ENCODE measurements around the gene RIMBP3C.
"Not testable (repeated sequence)": the region's sequence is repeated elsewhere in the genome, so short reads cannot be mapped to it uniquely, and the experiment has no call there.

Gene RIMBP3C

DNA sequence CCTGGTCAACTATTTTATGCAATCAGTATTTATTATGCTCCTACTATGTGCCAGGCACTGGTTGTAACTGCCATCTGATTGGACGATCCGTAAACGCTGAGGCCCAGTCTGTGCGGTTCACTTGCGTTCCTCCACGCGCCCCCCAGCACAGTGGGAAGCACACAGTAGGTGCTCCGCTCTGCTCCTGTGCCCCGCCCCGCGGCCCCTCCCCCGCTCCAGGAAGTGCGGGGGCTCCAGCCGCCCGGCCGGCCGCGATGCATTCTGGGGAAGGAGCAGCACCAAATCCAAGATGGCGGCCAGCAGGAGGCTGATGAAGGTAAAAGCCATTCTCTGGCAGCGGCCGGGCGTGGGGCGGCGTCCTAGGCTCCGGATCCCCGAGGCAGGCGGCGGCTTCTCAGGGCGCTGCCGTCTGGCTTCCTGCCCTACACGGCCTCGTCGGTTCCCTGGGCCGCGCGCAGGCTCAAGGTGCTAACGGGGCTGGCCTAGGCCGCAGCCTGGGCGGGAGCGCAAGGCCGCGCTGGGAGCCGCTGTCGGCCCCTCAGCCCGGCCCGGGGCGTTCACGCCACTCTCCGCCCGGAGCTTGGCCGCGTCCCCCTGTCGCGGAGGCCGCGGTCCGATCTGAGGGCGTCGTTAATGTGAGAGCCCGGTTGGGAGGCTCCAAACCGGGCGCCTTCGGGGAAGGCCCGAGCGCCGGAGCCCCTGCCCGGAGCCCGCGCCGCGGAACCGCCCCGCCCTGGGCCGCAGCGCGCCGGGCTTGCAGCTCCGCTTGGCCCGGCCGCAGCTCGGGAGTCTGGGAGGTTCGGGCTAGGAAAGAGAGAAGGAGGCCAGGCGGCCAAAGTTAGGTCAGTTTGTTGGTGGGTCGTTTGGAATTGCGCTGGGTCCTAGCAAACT lies 16.4 kb upstream of the RIMBP3C start, which contains the start of gene UBE2L3:
Gene UBE2L3 (plus strand): TSS at position 259 of the 891 bp plus-strand sequence. CDS start 31 bp downstream, at position 290.
- Histone ChIP-seq H3K36me3 (ENCODE audit: insufficient read depth, low read length) (no peaks in the 10 kb centered on the region), H3K4me1 (ENCODE audit: insufficient read depth, low read length) (peaks cover 18% of the 10 kb centered on the region), H3K27me3 (ENCODE audit: insufficient read depth, low read length) (no peaks in the 10 kb centered on the region), H2AFZ (ENCODE audit: low read depth, low read length) (no peak within 1 kb of the TSS), H3K4me3 (ENCODE audit: low read length) (peak within 1 kb of the TSS; percentile 76), H3K9me3 (ENCODE audit: low read length) (peaks cover 2% of the 10 kb centered on the region)

- Histone ChIP-seq H3K4me1 (ENCODE audit: insufficient read depth, low read length) (peaks cover 2% of the 10 kb centered on the region), H3K36me3 (ENCODE audit: insufficient read depth, low read length) (no peaks in the 10 kb centered on the region), H3K27me3 (ENCODE audit: insufficient read depth, low read length) (no peaks in the 10 kb centered on the region), H3K4me3 (ENCODE audit: low read length) (no peak overlapping the region), H2AFZ (ENCODE audit: low read depth, low read length) (no peak overlapping the region), H3K9me3 (ENCODE audit: low read length) (no peaks in the 10 kb centered on the region)
Observed at GRCh38 chr22:21564411-21564810, 13.2 kb upstream of the RIMBP3C start.

DNA sequence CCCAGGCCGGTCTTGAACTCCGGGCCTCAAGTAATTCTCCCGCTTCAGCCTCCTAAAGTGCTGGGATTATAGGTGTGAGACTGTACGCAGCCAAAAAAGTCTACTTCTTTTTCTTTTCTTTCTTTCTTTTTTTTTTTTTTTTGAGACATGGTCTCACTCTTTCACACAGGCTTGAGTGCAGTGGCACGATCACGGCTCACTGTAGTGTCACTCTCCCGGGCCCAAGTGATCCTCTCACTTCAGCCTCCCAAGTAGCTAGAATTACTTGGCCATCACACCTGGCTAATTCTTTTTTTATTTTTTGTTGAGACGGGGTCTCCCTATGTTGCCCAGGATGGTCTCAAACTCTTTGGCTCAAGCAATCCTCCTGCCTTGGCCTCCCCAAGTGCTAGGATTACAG lies 12.7 kb upstream of the RIMBP3C start:
- no peaks in the 10 kb centered on the region for H3K9me3 ChIP-seq (ENCODE audit: low read length)
- H3K4me3 ChIP-seq (ENCODE audit: low read length): no peak overlapping the region
- H3K36me3 ChIP-seq (ENCODE audit: insufficient read depth, low read length): no peaks in the 10 kb centered on the region
- H3K27me3 ChIP-seq (ENCODE audit: insufficient read depth, low read length): no peaks in the 10 kb centered on the region
- no peaks in the 10 kb centered on the region for H3K4me1 ChIP-seq (ENCODE audit: insufficient read depth, low read length)
- no peak overlapping the region for H2AFZ ChIP-seq (ENCODE audit: low read depth, low read length)

DNA sequence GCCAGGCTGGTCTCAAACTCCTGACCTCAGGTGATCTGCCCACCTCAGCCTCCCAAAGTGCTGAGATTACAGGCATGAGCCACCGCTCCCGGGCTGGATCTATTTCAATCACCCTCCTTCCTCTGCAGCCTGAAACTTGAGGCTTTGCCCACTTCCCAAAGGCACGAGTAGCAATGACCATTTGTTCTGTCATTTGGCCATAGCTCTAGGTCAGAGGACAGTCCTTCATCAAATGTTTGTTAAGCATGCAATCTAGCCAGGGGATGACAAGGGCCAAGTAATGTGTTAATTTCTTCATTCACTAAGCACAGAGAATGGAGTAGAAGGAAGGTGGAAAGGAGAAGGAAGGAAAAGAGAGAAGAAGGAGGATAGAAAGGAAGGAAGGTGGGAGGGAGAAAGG lies 9.4 kb upstream of the RIMBP3C start:
- H3K27me3 ChIP-seq (ENCODE audit: insufficient read depth, low read length); H2AFZ ChIP-seq (ENCODE audit: low read depth, low read length); H3K4me1 ChIP-seq (ENCODE audit: insufficient read depth, low read length); H3K9me3 ChIP-seq (ENCODE audit: low read length); H3K36me3 ChIP-seq (ENCODE audit: insufficient read depth, low read length); H3K4me3 ChIP-seq (ENCODE audit: low read length): not testable (repeated sequence)

GRCh38 chr22:21559345-21560125 lies 8.3 kb upstream of the RIMBP3C start:
- H3K4me1 ChIP-seq (ENCODE audit: insufficient read depth, low read length); H3K27me3 ChIP-seq (ENCODE audit: insufficient read depth, low read length); H3K9me3 ChIP-seq (ENCODE audit: low read length); H3K36me3 ChIP-seq (ENCODE audit: insufficient read depth, low read length); H3K4me3 ChIP-seq (ENCODE audit: low read length); H2AFZ ChIP-seq (ENCODE audit: low read depth, low read length): not testable (repeated sequence)

DNA sequence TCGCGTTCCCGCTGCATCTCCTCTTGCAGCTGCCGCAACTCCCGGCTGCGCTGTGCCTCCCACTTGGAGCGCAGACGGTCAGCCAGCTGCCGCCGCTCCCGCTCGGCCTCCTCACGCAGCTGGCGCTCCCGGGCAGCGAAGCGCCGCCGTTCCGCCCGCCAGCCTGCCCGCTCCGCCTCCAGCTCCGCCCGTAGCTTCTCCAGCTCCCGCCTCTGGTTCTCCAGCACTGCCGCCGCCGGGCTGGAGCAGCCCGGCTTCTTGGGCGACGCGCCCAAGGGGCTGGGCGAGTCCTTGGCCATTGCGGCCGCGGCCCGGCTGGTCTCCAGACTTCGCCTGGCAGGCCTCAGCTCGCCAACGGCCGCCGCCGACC lies 598 bp downstream of the RIMBP3C start:
- not testable (repeated sequence) for H3K9me3 ChIP-seq (ENCODE audit: low read length); H2AFZ ChIP-seq (ENCODE audit: low read depth, low read length); H3K27me3 ChIP-seq (ENCODE audit: insufficient read depth, low read length); H3K4me1 ChIP-seq (ENCODE audit: insufficient read depth, low read length); H3K36me3 ChIP-seq (ENCODE audit: insufficient read depth, low read length); H3K4me3 ChIP-seq (ENCODE audit: low read length)

DNA sequence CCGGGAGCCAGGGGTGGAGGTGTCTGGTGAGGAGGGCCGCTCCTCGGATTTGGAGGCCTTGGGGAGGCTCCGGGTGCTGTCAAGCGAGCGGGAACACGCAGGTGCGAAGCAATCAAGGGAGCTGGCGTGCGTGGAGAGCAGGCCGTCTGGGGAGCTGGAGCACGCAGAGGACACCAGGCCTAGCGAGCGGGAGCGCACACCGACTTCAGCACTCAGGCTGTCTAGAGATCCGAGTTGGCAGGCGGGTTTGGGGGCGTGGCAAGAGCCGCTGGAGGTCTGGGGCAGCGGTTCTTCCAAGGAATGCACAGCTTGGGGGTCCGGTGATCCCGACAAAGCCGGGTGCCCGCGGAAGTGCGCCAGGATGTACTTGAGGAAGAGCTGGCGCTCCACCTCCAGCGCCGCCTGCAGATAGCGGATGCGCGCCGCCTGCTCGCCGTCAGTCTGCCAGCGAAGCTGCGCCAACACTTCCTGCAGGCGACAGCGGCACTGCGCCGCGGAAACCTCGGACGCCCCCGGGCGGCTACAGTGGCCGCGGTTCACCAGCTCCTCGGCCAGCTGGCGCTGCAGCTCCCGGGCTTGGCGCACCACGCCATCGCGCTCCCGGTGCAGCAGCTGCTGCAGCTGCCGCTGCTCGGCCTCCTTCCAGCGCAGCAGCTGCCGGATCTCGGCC lies 1.1 kb downstream of the RIMBP3C start:
- not testable (repeated sequence) for H3K36me3 ChIP-seq (ENCODE audit: insufficient read depth, low read length); H3K9me3 ChIP-seq (ENCODE audit: low read length); H2AFZ ChIP-seq (ENCODE audit: low read depth, low read length); H3K4me3 ChIP-seq (ENCODE audit: low read length); H3K4me1 ChIP-seq (ENCODE audit: insufficient read depth, low read length); H3K27me3 ChIP-seq (ENCODE audit: insufficient read depth, low read length)

DNA sequence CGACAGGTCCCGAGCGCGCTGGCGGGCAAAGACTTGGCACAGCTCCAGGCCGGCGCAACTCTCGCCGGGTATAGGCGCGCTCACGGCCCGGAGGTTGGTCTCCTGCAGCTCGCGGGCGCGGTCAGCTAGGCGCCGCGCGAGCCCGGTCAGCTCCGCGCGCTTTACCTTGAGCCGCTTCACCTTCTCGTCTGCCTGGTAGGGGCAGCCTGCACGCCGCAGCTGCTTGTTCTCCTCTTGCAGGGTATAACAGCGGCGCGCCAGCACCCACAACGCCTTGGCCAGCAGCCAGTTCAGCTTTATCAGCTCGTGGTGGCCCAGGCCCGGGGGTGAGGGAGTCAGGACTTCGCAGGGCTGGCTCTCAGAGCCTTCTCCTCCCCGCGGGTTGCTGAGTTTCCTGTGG lies 1.7 kb downstream of the RIMBP3C start:
- not testable (repeated sequence) for H3K4me1 ChIP-seq (ENCODE audit: insufficient read depth, low read length); H3K36me3 ChIP-seq (ENCODE audit: insufficient read depth, low read length); H2AFZ ChIP-seq (ENCODE audit: low read depth, low read length); H3K4me3 ChIP-seq (ENCODE audit: low read length); H3K27me3 ChIP-seq (ENCODE audit: insufficient read depth, low read length); H3K9me3 ChIP-seq (ENCODE audit: low read length)

- H3K4me3 ChIP-seq (ENCODE audit: low read length); H3K9me3 ChIP-seq (ENCODE audit: low read length); H3K4me1 ChIP-seq (ENCODE audit: insufficient read depth, low read length); H3K36me3 ChIP-seq (ENCODE audit: insufficient read depth, low read length); H2AFZ ChIP-seq (ENCODE audit: low read depth, low read length); H3K27me3 ChIP-seq (ENCODE audit: insufficient read depth, low read length): not testable (repeated sequence)
Observed at GRCh38 chr22:21544432-21545322, 6.6 kb downstream of the RIMBP3C start.

DNA sequence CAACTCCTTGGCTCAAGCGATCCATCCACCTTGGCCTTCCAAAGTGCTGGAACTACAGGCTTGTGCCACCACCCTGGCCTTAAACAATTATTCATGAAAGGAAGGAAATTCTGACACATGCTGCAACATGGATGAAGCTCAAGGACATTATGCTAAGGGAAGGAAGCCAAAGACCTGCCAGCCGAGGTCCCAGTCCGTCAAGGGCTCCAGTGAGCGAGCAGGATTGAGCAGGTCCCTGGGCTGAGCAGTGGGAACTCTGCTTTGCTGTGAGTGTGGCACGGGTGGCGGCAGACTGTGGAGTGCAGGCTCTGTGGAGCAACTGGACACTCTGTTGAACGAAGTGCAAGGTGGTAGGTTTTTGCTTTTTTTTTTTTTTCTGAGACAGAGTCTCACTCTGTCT lies 11.4 kb downstream of the RIMBP3C start:
- not testable (repeated sequence) for H2AFZ ChIP-seq (ENCODE audit: low read depth, low read length); H3K4me1 ChIP-seq (ENCODE audit: insufficient read depth, low read length); H3K4me3 ChIP-seq (ENCODE audit: low read length); H3K9me3 ChIP-seq (ENCODE audit: low read length); H3K36me3 ChIP-seq (ENCODE audit: insufficient read depth, low read length); H3K27me3 ChIP-seq (ENCODE audit: insufficient read depth, low read length)

- not testable (repeated sequence) for H2AFZ ChIP-seq (ENCODE audit: low read depth, low read length); H3K9me3 ChIP-seq (ENCODE audit: low read length); H3K27me3 ChIP-seq (ENCODE audit: insufficient read depth, low read length); H3K36me3 ChIP-seq (ENCODE audit: insufficient read depth, low read length); H3K4me1 ChIP-seq (ENCODE audit: insufficient read depth, low read length); H3K4me3 ChIP-seq (ENCODE audit: low read length)
Observed at GRCh38 chr22:21532863-21533648, 18.2 kb downstream of the RIMBP3C start.

DNA sequence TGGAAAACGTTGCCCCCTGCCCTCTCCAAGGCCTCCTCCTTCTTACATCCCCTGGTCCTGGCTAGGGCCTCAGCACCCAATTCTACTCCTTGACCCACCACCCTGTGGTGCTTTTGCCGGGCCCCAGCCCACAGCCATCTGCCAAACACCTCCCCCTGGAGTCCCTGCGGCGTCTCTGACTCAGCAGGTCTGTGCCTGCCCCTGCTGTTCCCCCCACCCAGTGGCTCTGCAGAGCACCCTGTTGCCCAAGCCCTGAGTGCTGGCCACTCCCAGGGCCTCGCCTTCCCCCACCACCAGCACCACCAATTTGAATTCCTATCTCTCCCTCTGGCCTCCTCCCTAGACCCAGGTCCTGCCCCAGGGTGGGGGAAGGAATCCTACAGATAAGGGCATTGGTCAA lies 19.7 kb downstream of the RIMBP3C start:
- H3K9me3 ChIP-seq (ENCODE audit: low read length); H2AFZ ChIP-seq (ENCODE audit: low read depth, low read length); H3K27me3 ChIP-seq (ENCODE audit: insufficient read depth, low read length): not testable (repeated sequence)

More for the DNA sequence above, 19.7 kb downstream of the RIMBP3C start:
- H3K36me3 ChIP-seq (ENCODE audit: insufficient read depth, low read length); H3K4me1 ChIP-seq (ENCODE audit: insufficient read depth, low read length); H3K4me3 ChIP-seq (ENCODE audit: low read length): not testable (repeated sequence)

Data from neuron (in vitro differentiated cells).